Osteocyte (in vitro differentiated cells): ENCODE results near the gene SLC30A4. TPM values are rescaled to one million over a fixed set of nuclear protein-coding genes. Genes with fewer than 3 reads are reported as not detected.
"Not testable (repeated sequence)": the region's sequence is repeated elsewhere in the genome, so short reads cannot be mapped to it uniquely, and the experiment has no call there.

Experiments
- DNase-seq: peaks from one replicate; pipeline ENCODE4 v3.0.0; 2021; ENCODE audit warnings: mixed read lengths; ENCODE audit not compliant: unreplicated experiment; ENCODE audit errors: extremely low spot score
- H3K27ac Mint-ChIP-seq: one replicate; pipeline ENCODE4 v1.8.0; 2021; ENCODE audit warnings: mild to moderate bottlenecking, mixed read lengths; ENCODE audit not compliant: unreplicated experiment
- H3K27me3 Mint-ChIP-seq: one replicate; pipeline ENCODE4 v1.8.0; 2021; ENCODE audit warnings: mixed read lengths; ENCODE audit not compliant: unreplicated experiment
- H3K36me3 Mint-ChIP-seq: one replicate; pipeline ENCODE4 v1.8.0; 2021; ENCODE audit warnings: mixed read lengths; ENCODE audit not compliant: unreplicated experiment
- H3K4me1 Mint-ChIP-seq: one replicate; pipeline ENCODE4 v1.8.0; 2021; ENCODE audit warnings: mixed read lengths; ENCODE audit not compliant: unreplicated experiment
- H3K4me3 Mint-ChIP-seq: one replicate; pipeline ENCODE4 v1.8.0; 2021; ENCODE audit warnings: mild to moderate bottlenecking, moderate library complexity, mixed read lengths; ENCODE audit not compliant: unreplicated experiment
- H3K9me3 Mint-ChIP-seq: one replicate; pipeline ENCODE4 v1.8.0; 2021; ENCODE audit warnings: mixed read lengths; ENCODE audit not compliant: unreplicated experiment
- total RNA-seq: library from RNA; stranded (reverse); gene quantifications from 2 replicates; pipeline ENCODE4 v1.2.1, GENCODE V29; 2021
- TF ChIP-seq, protein P1 (sequence below): fragments of 200-600 bp; sonication (generic); IDR thresholded peaks from 2 replicates; pipeline ENCODE4 v1.5.0; 2021; ENCODE audit warnings: antibody characterized with exemption, mild to moderate bottlenecking, moderate library complexity

Gene SLC30A4
- total RNA-seq, 1 donor from 2014 or later: 14.8 TPM

DNA sequence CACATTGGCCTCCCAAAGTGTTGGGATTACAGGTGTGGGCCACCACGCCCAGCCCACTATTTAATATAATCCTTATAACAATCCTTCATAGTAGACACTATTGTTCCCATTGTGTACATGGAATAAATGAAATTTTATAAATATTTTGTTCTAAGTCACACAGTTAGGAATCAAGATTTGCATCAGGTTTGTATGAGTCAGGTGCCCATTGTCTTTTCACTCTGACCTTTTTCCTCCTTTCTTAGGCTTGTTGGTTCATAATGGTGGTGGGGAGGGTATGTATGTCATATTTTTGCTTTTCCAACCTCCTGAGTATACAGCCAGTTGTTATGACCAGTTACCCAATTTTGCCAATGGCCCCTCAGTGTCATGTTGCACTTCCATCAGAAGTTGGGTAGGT is 18.0 kb upstream of the SLC30A4 start:
- TF ChIP-seq, protein P1, sequence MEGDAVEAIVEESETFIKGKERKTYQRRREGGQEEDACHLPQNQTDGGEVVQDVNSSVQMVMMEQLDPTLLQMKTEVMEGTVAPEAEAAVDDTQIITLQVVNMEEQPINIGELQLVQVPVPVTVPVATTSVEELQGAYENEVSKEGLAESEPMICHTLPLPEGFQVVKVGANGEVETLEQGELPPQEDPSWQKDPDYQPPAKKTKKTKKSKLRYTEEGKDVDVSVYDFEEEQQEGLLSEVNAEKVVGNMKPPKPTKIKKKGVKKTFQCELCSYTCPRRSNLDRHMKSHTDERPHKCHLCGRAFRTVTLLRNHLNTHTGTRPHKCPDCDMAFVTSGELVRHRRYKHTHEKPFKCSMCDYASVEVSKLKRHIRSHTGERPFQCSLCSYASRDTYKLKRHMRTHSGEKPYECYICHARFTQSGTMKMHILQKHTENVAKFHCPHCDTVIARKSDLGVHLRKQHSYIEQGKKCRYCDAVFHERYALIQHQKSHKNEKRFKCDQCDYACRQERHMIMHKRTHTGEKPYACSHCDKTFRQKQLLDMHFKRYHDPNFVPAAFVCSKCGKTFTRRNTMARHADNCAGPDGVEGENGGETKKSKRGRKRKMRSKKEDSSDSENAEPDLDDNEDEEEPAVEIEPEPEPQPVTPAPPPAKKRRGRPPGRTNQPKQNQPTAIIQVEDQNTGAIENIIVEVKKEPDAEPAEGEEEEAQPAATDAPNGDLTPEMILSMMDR: no peak
- H3K36me3 Mint-ChIP-seq: no peaks in the 10 kb centered on the region
- DNase-seq: no peak
- H3K4me3 Mint-ChIP-seq: no peak overlapping the region
- no peaks in the 10 kb centered on the region for H3K4me1 Mint-ChIP-seq
- no peaks in the 10 kb centered on the region for H3K27me3 Mint-ChIP-seq
- no peaks in the 10 kb centered on the region for H3K9me3 Mint-ChIP-seq
- H3K27ac Mint-ChIP-seq: no peak overlapping the region

DNA sequence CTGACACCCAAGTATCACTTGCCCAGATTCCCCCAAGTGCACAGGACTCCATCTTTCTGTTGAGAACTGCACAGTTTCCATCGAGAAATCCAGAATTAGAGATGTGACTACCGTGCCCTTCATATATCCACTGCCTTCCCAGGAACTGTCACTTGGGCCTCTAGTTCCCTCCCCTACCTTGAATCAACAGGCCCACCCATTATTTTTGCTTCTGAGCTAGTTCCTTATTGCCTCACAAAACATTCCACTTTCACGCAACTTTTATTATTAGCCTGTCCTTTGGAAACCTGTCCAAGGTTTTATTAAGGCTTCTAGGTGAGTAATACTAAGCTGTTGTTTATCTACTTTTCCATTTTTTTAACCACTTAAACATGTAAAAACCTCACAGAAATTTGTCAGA is 17.1 kb upstream of the SLC30A4 start:
- DNase-seq: no peak
- TF ChIP-seq, protein P1: no peak

DNA sequence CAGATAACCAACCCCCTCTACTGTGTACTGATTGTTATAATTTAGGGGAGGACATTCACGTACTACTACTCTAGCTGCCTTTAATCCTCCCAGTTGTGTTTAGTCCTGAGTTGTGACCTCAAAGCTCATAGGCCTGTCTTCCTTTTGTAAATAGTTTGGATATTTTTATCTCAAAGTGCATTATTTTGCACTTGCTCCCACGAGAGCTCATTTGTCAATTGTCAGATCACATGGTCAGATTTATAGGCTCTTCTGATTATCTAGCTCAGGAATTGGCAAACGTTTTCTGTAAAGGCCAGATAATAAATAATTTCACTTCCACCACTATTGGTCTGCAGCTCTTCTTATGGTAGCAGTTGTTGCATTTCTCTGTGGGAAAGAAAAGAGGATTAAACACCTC is 14.4 kb upstream of the SLC30A4 start:
- DNase-seq: no peak
- no peaks in the 10 kb centered on the region for H3K9me3 Mint-ChIP-seq
- peaks cover 3% of the 10 kb centered on the region for H3K4me1 Mint-ChIP-seq
- H3K36me3 Mint-ChIP-seq: no peaks in the 10 kb centered on the region
- H3K27me3 Mint-ChIP-seq: no peaks in the 10 kb centered on the region
- TF ChIP-seq, protein P1: no peak
- no peak overlapping the region for H3K4me3 Mint-ChIP-seq
- H3K27ac Mint-ChIP-seq: no peak overlapping the region

More for the DNA sequence above, 17.1 kb upstream of the SLC30A4 start:
- no peaks in the 10 kb centered on the region for H3K36me3 Mint-ChIP-seq
- H3K27me3 Mint-ChIP-seq: no peaks in the 10 kb centered on the region
- no peak overlapping the region for H3K4me3 Mint-ChIP-seq
- H3K27ac Mint-ChIP-seq: no peak overlapping the region
- H3K4me1 Mint-ChIP-seq: no peaks in the 10 kb centered on the region
- H3K9me3 Mint-ChIP-seq: no peaks in the 10 kb centered on the region

DNA sequence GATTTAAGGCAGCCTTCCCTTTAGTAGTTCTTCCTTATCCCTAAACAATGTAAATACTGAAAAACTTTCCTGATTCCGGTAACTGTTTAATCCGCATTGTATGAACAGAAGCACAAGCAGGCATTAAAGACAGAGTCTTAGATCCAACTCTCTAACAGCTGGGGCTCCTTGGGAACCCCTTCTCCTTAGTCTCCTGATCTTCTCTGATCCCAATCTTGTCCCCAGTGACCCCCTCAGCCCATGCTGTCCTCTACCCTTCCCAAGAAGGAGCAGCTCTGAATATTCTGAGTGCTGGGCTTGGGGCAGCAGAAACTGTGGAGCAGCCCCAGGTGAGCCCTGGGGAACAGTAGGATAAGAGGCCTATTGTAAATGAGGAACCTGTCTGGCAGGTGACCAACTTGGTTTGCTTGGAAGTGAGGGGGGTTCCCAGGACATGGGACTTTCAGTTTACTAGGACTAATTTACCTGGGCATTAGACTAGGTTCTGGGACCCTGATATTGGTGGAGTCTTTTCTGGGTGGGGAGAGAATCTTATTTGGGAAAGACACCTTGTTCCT is 13.0 kb upstream of the SLC30A4 start:
- DNase-seq: no peak
- Mint-ChIP-seq H3K27me3 (no peaks in the 10 kb centered on the region), H3K9me3 (no peaks in the 10 kb centered on the region), H3K27ac (no peak overlapping the region), H3K36me3 (no peaks in the 10 kb centered on the region), H3K4me3 (no peak overlapping the region), H3K4me1 (peaks cover 5% of the 10 kb centered on the region)
- TF ChIP-seq, protein P1: no peak

DNA sequence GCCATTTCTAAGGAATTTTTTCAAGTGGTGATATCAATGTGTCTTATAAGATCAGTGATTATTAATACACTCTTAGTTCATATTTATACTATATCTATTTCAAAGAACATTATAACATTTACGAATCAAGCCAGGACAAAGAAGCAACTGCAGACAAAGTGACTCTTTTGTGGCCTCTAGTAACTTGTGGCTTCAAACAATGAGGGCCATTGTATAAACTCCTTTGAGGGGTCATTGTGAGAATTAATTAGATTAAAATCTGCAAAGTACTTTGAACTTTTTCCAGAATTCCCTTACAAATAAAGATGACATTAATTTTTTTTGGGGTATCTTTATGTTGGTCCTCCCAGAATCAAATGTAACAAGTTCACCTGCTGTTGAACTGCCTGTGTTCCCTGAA is 12.3 kb upstream of the SLC30A4 start:
- Mint-ChIP-seq H3K27ac (no peak overlapping the region), H3K27me3 (no peaks in the 10 kb centered on the region), H3K36me3 (no peaks in the 10 kb centered on the region), H3K9me3 (no peaks in the 10 kb centered on the region), H3K4me3 (no peak overlapping the region), H3K4me1 (peaks cover 5% of the 10 kb centered on the region)
- TF ChIP-seq, protein P1: no peak
- DNase-seq: no peak

DNA sequence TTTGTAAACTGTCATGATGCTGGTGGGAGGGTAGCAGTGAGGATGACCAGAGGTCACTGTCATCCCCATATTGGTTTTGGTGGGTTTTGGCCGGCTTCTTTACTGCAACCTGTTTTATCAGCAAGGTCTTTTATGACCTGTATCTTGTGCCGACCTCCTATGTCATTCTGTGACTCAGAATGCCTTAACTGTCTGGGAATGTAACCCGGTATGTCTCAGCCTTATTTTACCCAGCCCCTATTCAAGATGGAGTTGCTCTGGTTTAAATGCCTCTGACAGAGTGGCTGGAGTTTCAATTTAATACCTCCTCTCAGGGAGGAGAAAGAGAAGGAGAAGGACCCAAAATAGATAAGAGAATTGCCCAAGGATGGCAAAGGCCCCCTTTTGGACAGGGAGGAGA is 10.3 kb upstream of the SLC30A4 start:
- H3K4me3 Mint-ChIP-seq, H3K27me3 Mint-ChIP-seq, DNase-seq: not testable (repeated sequence)

More for the DNA sequence above, 10.3 kb upstream of the SLC30A4 start:
- H3K36me3 Mint-ChIP-seq, H3K4me1 Mint-ChIP-seq, H3K27ac Mint-ChIP-seq, H3K9me3 Mint-ChIP-seq: not testable (repeated sequence)
